HCT116 (cell line): ENCODE measurements around the gene AGAP1. TPM values are rescaled to one million over a fixed set of nuclear protein-coding genes. Genes with fewer than 3 reads are reported as not detected.

ENCODE experiments used
- ATAC-seq: fragments of 200-7000 bp; cut with Tn5 transposase; 2 replicates; pipeline ENCODE4 v1.9.1; 2020; ENCODE audit warnings: mild to moderate bottlenecking, moderate library complexity
- BruUV-seq: library from RNA; stranded (reverse); fragments of 400-500 nt; replicated peaks from 2 replicates; lab custom pipeline; 2021; lab: Mats Ljungman, UMichigan
- CTCF ChIA-PET: fragments of 300-600 bp; sonication (Branson Sonifier 250); formaldehyde crosslinking; loops from one replicate; lab custom pipeline; 2021; ENCODE audit warnings: antibody characterized with exemption; lab: Charles Lee
- POLR2A ChIA-PET: fragments of 300-600, 350-600 bp; sonication (Branson Sonifier 250); formaldehyde crosslinking; loops from one replicate; lab custom pipeline; 2021; ENCODE audit warnings: antibody characterized with exemption; lab: Charles Lee
- RAD21 ChIA-PET, 2 experiments: fragments of 300-600 bp; sonication (Branson Sonifier 250); formaldehyde crosslinking; loops; one replicate each; lab custom pipeline; 2023; ENCODE audit warnings: low total read pairs in 2 of 2; ENCODE audit not compliant: uncharacterized antibody in 2 of 2, unreplicated experiment in 2 of 2, low non-redundant PET in 1 of 2; lab: Charles Lee
- DNase-seq: peaks from one replicate; pipeline ENCODE4 v3.0.0-alpha.2; 2010; ENCODE audit warnings: low read depth, low spot score
- H2AFZ ChIP-seq: fragments of 200-600 bp; shearing (Covaris generic), sonication (generic); 2 replicates; pipeline ENCODE4 v1.6.1; 2017; ENCODE audit warnings: low read depth, mixed run types, mixed read lengths, antibody characterized with exemption, low read length; ENCODE audit not compliant: poor library complexity, severe bottlenecking
- H3K27ac ChIP-seq: 2 replicates; pipeline ENCODE4 v1.5.1; 2012; ENCODE audit warnings: low read depth, low read length
- H3K27me3 ChIP-seq: fragments of 200-600 bp; sonication (generic); 2 replicates; pipeline ENCODE4 v1.6.1; 2016; ENCODE audit warnings: mixed run types, low read length, mixed read lengths; ENCODE audit not compliant: insufficient read depth
- H3K36me3 ChIP-seq, 2 experiments: fragments of 200-500 bp in 1 of 2; fragments of 200-600 bp in 1 of 2; sonication (Bioruptor generic) in 1 of 2; sonication (generic) in 1 of 2; 2 replicates each; pipeline versions ENCODE4 v1.5.1 to v1.6.1; 2014 to 2016; ENCODE audit warnings: low read length in 2 of 2, inconsistent platforms in 1 of 2, mixed read lengths in 1 of 2, mixed run types in 1 of 2; ENCODE audit not compliant: insufficient read depth in 2 of 2, control insufficient read depth in 1 of 2
- H3K4me1 ChIP-seq, 2 experiments: fragments of 200-600 bp in 1 of 2; sonication (generic) in 1 of 2; 2 replicates each; pipeline versions ENCODE4 v1.5.1 to v1.6.1; 2012 to 2017; ENCODE audit warnings: low read length in 2 of 2, inconsistent platforms in 1 of 2, mild to moderate bottlenecking in 1 of 2, mixed read lengths in 1 of 2, mixed run types in 1 of 2, moderate library complexity in 1 of 2; ENCODE audit not compliant: insufficient read depth in 2 of 2, control insufficient read depth in 1 of 2
- H3K4me2 ChIP-seq: fragments of 200-600 bp; sonication (generic); 2 replicates; pipeline ENCODE4 v1.6.1; 2017; ENCODE audit warnings: mixed run types, low read length, mixed read lengths
- H3K4me3 ChIP-seq, 2 experiments: fragments of 200-600 bp in 1 of 2; sonication (generic) in 1 of 2; replicated peaks in 1 of 2; 2 replicates each; pipeline ENCODE4 v1.5.1; 2011 to 2016; ENCODE audit warnings: low read length in 2 of 2, control low read depth in 1 of 2, low read depth in 1 of 2, mild to moderate bottlenecking in 1 of 2, mixed read lengths in 1 of 2, mixed run types in 1 of 2
- H3K79me2 ChIP-seq: fragments of 200-600 bp; sonication (generic); 2 replicates; pipeline ENCODE4 v1.6.1; 2017; ENCODE audit warnings: mild to moderate bottlenecking, mixed run types, low read length, moderate library complexity, mixed read lengths; ENCODE audit not compliant: insufficient read depth
- H3K9ac ChIP-seq: fragments of 200-600 bp; sonication (generic); 2 replicates; pipeline ENCODE4 v1.6.1; 2016; ENCODE audit warnings: low read length, mixed read lengths
- H3K9me2 ChIP-seq: fragments of 200-600 bp; sonication (generic), shearing (Covaris generic); 2 replicates; pipeline ENCODE4 v1.6.1; 2017; ENCODE audit warnings: mixed run types, mild to moderate bottlenecking, moderate library complexity; ENCODE audit not compliant: insufficient read depth
- H3K9me3 ChIP-seq, 2 experiments: fragments of 200-500 bp in 1 of 2; fragments of 200-600 bp in 1 of 2; sonication (Bioruptor generic) in 1 of 2; sonication (generic) in 1 of 2; 2 replicates each; pipeline ENCODE4 v1.6.1; 2014 to 2017; ENCODE audit warnings: low read length in 2 of 2, mixed read lengths in 2 of 2, inconsistent platforms in 1 of 2, low read depth in 1 of 2, mild to moderate bottlenecking in 1 of 2, mixed run types in 1 of 2, moderate library complexity in 1 of 2; ENCODE audit not compliant: control insufficient read depth in 1 of 2, insufficient read depth in 1 of 2
- H4K20me1 ChIP-seq: fragments of 200-600 bp; sonication (generic), shearing (Covaris generic); 2 replicates; pipeline ENCODE4 v1.6.1; 2017; ENCODE audit warnings: mixed run types, mild to moderate bottlenecking, moderate library complexity; ENCODE audit not compliant: insufficient read depth
- CBX3 ChIP-seq: IDR thresholded peaks from 2 replicates; pipeline ENCODE4 v1.6.1; 2012; ENCODE audit warnings: low read depth
- CEBPB ChIP-seq: IDR thresholded peaks from 2 replicates; pipeline ENCODE4 v1.6.1; 2012; ENCODE audit warnings: low read depth
- EGR1 ChIP-seq: IDR thresholded peaks from 2 replicates; pipeline ENCODE4 v1.6.1; 2012; ENCODE audit warnings: low read depth
- ELF1 ChIP-seq: IDR thresholded peaks from 2 replicates; pipeline ENCODE4 v1.6.1; 2012; ENCODE audit warnings: low read depth, borderline replicate concordance
- EZH2 ChIP-seq: fragments of 200-600 bp; sonication (generic); IDR thresholded peaks from 2 replicates; pipeline ENCODE4 v1.6.1; 2017; ENCODE audit warnings: antibody characterized with exemption, mixed run types
- EZH2phosphoT487 ChIP-seq: fragments of 200-600 bp; IDR thresholded peaks from 2 replicates; pipeline ENCODE4 v1.6.1; 2018; ENCODE audit warnings: antibody characterized with exemption, borderline replicate concordance
- FOSL1 ChIP-seq: IDR thresholded peaks from 2 replicates; pipeline ENCODE4 v1.6.1; 2012; ENCODE audit warnings: low read depth
- JUND ChIP-seq: IDR thresholded peaks from 2 replicates; pipeline ENCODE4 v1.6.1; 2012
- POLR2A ChIP-seq: IDR thresholded peaks from 2 replicates; pipeline ENCODE4 v1.7.0; 2011; ENCODE audit warnings: borderline replicate concordance; ENCODE audit not compliant: insufficient read depth, insufficient read length; ENCODE audit errors: extremely low read depth
- POLR2AphosphoS5 ChIP-seq: IDR thresholded peaks from 2 replicates; pipeline ENCODE4 v1.6.1; 2011; ENCODE audit warnings: mild to moderate bottlenecking, low read depth, low read length, moderate library complexity
- RAD21 ChIP-seq: IDR thresholded peaks from 2 replicates; pipeline ENCODE4 v1.6.1; 2012; ENCODE audit warnings: low read depth, mild to moderate bottlenecking
- REST ChIP-seq: IDR thresholded peaks from 2 replicates; pipeline ENCODE4 v1.6.1; 2012; ENCODE audit warnings: low read depth
- SIN3A ChIP-seq: IDR thresholded peaks from 2 replicates; pipeline ENCODE4 v1.6.1; 2012; ENCODE audit warnings: low read depth
- SP1 ChIP-seq: IDR thresholded peaks from 2 replicates; pipeline ENCODE4 v1.6.1; 2012; ENCODE audit warnings: low read depth
- SRF ChIP-seq: IDR thresholded peaks from 2 replicates; pipeline ENCODE4 v1.6.1; 2012; ENCODE audit warnings: low read depth
- TCF7L2 ChIP-seq: IDR thresholded peaks from 2 replicates; pipeline ENCODE4 v1.7.0; 2011; ENCODE audit warnings: borderline replicate concordance, inconsistent platforms; ENCODE audit not compliant: insufficient read depth, insufficient read length; ENCODE audit errors: extremely low read depth
- ZFX ChIP-seq: fragments of 450-650 bp; IDR thresholded peaks from 2 replicates; pipeline ENCODE4 v1.6.1; 2017
- ZNF274 ChIP-seq: fragments of 200-500 bp; sonication (Bioruptor generic); IDR thresholded peaks from 2 replicates; pipeline ENCODE4 v1.6.1; 2014; ENCODE audit warnings: mild to moderate bottlenecking, low read depth, low read length, inconsistent platforms
- intact Hi-C: fragments of 100-400 bp; cut with micrococcal nuclease; formaldehyde crosslinking; loops from 2 replicates; pipeline ENCODE4 v1.10.0; 2022
- total RNA-seq: library from RNA; stranded (reverse); gene quantifications from one replicate; pipeline ENCODE4 v1.2.1, GENCODE V29; 2021; ENCODE audit not compliant: unreplicated experiment
- TF ChIP-seq, protein P1 (sequence below): IDR thresholded peaks from 2 replicates; pipeline ENCODE4 v1.6.1; 2012
- TF ChIP-seq, protein P2 (sequence below), 3 experiments: fragments of 200-600 bp in 1 of 3; sonication (generic) in 1 of 3; IDR thresholded peaks in 2 of 3; conservative IDR thresholded peaks in 1 of 3; 2 replicates each; pipeline ENCODE4 v1.5.1; 2012 to 2017; ENCODE audit warnings: low read depth in 2 of 3, low read length in 2 of 3, antibody characterized with exemption in 1 of 3, borderline replicate concordance in 1 of 3, control low read depth in 1 of 3, mild to moderate bottlenecking in 1 of 3, mixed read lengths in 1 of 3, mixed run types in 1 of 3, moderate library complexity in 1 of 3; ENCODE audit not compliant: insufficient read depth in 1 of 3

Gene AGAP1
- total RNA-seq, 1 experiment from 2014 or later = 43.8 TPM

GRCh38 chr2:235934059-235934773 is 440.4 kb downstream of the AGAP1 start:
- BruUV-seq = no TSS peak
- H2AFZ ChIP-seq = no peak overlapping the region
- H3K9ac ChIP-seq = no peak overlapping the region
- CTCF ChIA-PET = no interaction called here
- H3K79me2 ChIP-seq = no peaks in the 10 kb centered on the region
- H3K4me3 ChIP-seq = no peak overlapping the region
- RAD21 ChIA-PET = no interaction called here
- TF ChIP-seq ZFX (no peak), FOSL1 (no peak), ELF1 (no peak), TCF7L2 (no peak), EZH2phosphoT487 (no peak), POLR2A (no peak), CEBPB (no peak), SIN3A (no peak), SRF (no peak), SP1 (no peak), CBX3 (no peak), ZNF274 (no peak), EGR1 (no peak), RAD21 (no peak), REST (no peak), EZH2 (no peak), POLR2AphosphoS5 (no peak), JUND (no peak)
- TF ChIP-seq, protein P1, sequence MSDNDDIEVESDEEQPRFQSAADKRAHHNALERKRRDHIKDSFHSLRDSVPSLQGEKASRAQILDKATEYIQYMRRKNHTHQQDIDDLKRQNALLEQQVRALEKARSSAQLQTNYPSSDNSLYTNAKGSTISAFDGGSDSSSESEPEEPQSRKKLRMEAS = no peak
- TF ChIP-seq, protein P2, sequence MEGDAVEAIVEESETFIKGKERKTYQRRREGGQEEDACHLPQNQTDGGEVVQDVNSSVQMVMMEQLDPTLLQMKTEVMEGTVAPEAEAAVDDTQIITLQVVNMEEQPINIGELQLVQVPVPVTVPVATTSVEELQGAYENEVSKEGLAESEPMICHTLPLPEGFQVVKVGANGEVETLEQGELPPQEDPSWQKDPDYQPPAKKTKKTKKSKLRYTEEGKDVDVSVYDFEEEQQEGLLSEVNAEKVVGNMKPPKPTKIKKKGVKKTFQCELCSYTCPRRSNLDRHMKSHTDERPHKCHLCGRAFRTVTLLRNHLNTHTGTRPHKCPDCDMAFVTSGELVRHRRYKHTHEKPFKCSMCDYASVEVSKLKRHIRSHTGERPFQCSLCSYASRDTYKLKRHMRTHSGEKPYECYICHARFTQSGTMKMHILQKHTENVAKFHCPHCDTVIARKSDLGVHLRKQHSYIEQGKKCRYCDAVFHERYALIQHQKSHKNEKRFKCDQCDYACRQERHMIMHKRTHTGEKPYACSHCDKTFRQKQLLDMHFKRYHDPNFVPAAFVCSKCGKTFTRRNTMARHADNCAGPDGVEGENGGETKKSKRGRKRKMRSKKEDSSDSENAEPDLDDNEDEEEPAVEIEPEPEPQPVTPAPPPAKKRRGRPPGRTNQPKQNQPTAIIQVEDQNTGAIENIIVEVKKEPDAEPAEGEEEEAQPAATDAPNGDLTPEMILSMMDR (IDR thresholded peaks at IDR 0.05 in 2 of 3, conservative IDR thresholded peaks at IDR 0.05 in 1 of 3; ENCODE audit: borderline replicate concordance in 1 of 3, insufficient read depth in 1 of 3, low read depth in 2 of 3, low read length in 2 of 3) = no peak
- no peaks in the 10 kb centered on the region for H3K9me3 ChIP-seq
- ATAC-seq (no peak), DNase-seq (no peak)
- peaks cover 0 to 11% of the 10 kb centered on the region in 2 experiments; a peak in 1 of 4 replicates for H3K36me3 ChIP-seq
- no peaks in the 10 kb centered on the region for H4K20me1 ChIP-seq
- H3K4me1 ChIP-seq = no peaks in the 10 kb centered on the region; a peak in 1 of 4 replicates
- POLR2A ChIA-PET = no interaction called here
- H3K4me2 ChIP-seq = no peak overlapping the region
- no peaks in the 10 kb centered on the region for H3K27me3 ChIP-seq
- H3K9me2 ChIP-seq = no peaks in the 10 kb centered on the region
- H3K27ac ChIP-seq = no peak overlapping the region
- intact Hi-C loops = no loop called here
